Smooth muscle cell of the brain vasculature (primary cell): ENCODE data around the gene GPR107.

Source experiments
- DNase-seq: peaks from one replicate; pipeline ENCODE4 v3.0.0-alpha.2; 2012; ENCODE audit warnings: low read depth, low spot score

Gene GPR107

GRCh38 chr9:130110166-130110565, 56.5 kb downstream of the GPR107 start:
- no peak for DNase-seq

GRCh38 chr9:130110596-130111021, 56.9 kb downstream of the GPR107 start:
- DNase-seq = no peak

GRCh38 chr9:130111786-130112537, 58.3 kb downstream of the GPR107 start:
- no peak for DNase-seq

GRCh38 chr9:130112538-130113151, 58.9 kb downstream of the GPR107 start:
- DNase-seq = no peak

- DNase-seq = no peak
These were observed 61.0 kb downstream of the GPR107 start for GRCh38 chr9:130114741-130115140.

GRCh38 chr9:130116346-130116745, 62.6 kb downstream of the GPR107 start:
- no peak for DNase-seq

- no peak for DNase-seq
These were observed 63.7 kb downstream of the GPR107 start for GRCh38 chr9:130117376-130117775.

- DNase-seq = no peak
These were observed 64.3 kb downstream of the GPR107 start for GRCh38 chr9:130117816-130118632.

- DNase-seq = no peak
These were observed 65.3 kb downstream of the GPR107 start for GRCh38 chr9:130118841-130119518.

GRCh38 chr9:130119519-130120298, 66.0 kb downstream of the GPR107 start:
- DNase-seq = no peak

GRCh38 chr9:130120299-130120587, 66.5 kb downstream of the GPR107 start:
- DNase-seq = no peak

- no peak for DNase-seq
These were observed 67.1 kb downstream of the GPR107 start for GRCh38 chr9:130120832-130121231.

GRCh38 chr9:130122456-130122855, 68.8 kb downstream of the GPR107 start:
- no peak for DNase-seq

- DNase-seq = no peak
These were observed 70.6 kb downstream of the GPR107 start for GRCh38 chr9:130124085-130124860.

GRCh38 chr9:130126721-130127433, 73.2 kb downstream of the GPR107 start:
- DNase-seq = no peak

GRCh38 chr9:130128251-130128650, 74.5 kb downstream of the GPR107 start:
- no peak for DNase-seq

- no peak for DNase-seq
These were observed 75.2 kb downstream of the GPR107 start for GRCh38 chr9:130128733-130129431.

GRCh38 chr9:130129432-130130061, 75.8 kb downstream of the GPR107 start:
- no peak for DNase-seq

- no peak for DNase-seq
These were observed 79.0 kb downstream of the GPR107 start for GRCh38 chr9:130132746-130133145.
